ENCODE data around the gene PALS2. TPM values are rescaled to one million over a fixed set of nuclear protein-coding genes. Genes with fewer than 3 reads are reported as not detected.

Gene PALS2
- total and polyA plus RNA-seq, 10 donors: 1.8 to 28.8 (median 9.7) TPM

DNA sequence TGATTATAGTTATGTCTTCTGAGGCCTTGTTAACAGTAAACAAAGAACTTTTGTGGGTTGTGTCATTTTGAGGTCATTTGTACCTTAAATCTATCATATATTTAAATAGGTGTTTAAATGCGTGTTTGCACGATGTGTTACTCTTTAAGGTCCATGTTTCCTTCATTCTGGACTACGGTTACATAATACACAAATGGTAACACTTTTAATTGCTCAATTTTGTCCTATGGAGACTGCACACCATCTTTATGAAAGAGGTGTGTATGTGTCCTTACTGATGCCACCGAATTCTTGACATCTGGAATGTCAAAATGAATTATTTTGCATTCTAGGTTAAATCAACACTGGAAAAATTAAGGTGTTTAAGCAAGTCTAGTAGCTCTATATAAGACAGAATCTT lies 1.7 kb downstream of the PALS2 start:
- TF ChIP-seq POLR2A (IDR thresholded peaks at IDR 0.05): no peak
- TF ChIP-seq, protein P1, sequence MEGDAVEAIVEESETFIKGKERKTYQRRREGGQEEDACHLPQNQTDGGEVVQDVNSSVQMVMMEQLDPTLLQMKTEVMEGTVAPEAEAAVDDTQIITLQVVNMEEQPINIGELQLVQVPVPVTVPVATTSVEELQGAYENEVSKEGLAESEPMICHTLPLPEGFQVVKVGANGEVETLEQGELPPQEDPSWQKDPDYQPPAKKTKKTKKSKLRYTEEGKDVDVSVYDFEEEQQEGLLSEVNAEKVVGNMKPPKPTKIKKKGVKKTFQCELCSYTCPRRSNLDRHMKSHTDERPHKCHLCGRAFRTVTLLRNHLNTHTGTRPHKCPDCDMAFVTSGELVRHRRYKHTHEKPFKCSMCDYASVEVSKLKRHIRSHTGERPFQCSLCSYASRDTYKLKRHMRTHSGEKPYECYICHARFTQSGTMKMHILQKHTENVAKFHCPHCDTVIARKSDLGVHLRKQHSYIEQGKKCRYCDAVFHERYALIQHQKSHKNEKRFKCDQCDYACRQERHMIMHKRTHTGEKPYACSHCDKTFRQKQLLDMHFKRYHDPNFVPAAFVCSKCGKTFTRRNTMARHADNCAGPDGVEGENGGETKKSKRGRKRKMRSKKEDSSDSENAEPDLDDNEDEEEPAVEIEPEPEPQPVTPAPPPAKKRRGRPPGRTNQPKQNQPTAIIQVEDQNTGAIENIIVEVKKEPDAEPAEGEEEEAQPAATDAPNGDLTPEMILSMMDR (IDR thresholded peaks at IDR 0.05 in 8 of 11, conservative IDR thresholded peaks at IDR 0.05 in 3 of 11): no peak
- TF ChIP-seq POLR2AphosphoS5 (IDR thresholded peaks at IDR 0.05): no peak
- DNase-seq: no peak
- peak overlapping the region in 2 of 8 donors; percentile 78 to 88 for H3K4me3 ChIP-seq
- H3K27me3 ChIP-seq (replicated peaks in 1 of 7): peaks cover 0 to 27% (median 0%) of the 10 kb centered on the region in 7 donors
- H3K27ac ChIP-seq: no peak overlapping the region
- intact Hi-C loops (cut with DNase I; ENCODE audit: low total_unique reads): no loop called here
- H3K9me3 ChIP-seq: no peaks in the 10 kb centered on the region
- no peaks in the 10 kb centered on the region for H3K36me3 ChIP-seq
- H3K4me1 ChIP-seq: peaks cover 0 to 58% (median 25%) of the 10 kb centered on the region in 6 donors
- WGBS, 5 donors: 75 to 92% (median 86%) methylated on average over 4 of the region's 4 CpGs

DNA sequence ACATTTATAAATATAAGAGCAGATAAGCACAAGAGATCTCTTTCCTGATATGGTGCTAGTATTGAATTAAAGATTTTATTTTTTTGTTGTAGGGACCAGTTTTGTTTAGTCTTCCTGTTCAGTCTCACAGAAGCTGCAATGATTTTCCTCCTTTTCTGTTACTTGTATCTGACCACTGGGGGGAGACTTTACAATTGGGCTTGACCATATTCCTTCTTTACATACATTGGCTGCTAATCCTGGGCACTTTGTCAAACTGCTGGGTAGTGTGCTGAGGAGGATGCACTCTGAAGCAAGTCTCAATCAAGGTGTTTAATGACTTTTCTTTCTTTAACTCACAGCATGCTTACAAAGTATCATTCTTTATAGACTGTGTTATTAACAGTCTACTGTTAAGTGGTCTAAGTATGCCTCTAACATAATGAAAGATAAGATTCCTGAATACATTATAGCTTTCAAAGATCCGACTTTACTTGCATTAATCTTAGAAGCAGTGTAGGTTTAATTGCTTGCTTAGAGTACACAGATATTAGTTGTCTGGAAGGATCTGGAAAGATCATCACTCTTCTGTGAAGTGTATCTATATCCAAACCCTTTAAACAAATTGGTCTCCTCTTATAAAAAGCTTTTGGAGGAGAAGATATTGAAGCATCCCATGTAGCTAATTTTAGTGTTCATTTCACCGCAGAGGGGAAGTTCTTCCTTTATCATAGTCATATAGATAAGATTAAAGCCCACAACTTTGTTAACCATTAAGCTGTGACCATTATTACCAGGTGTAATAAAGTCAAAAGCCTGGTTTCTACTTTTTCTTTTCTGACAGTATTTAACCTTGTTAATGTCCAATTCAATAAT lies 3.1 kb downstream of the PALS2 start:
- TF ChIP-seq, protein P1 (IDR thresholded peaks at IDR 0.05 in 8 of 11, conservative IDR thresholded peaks at IDR 0.05 in 3 of 11): peak in 9 of 11 experiments; percentile 22 to 63 (median 51)
- TF ChIP-seq POLR2AphosphoS5 (IDR thresholded peaks at IDR 0.05): no peak
- Histone ChIP-seq H3K27ac (no peak overlapping the region), H3K4me3 (no peak overlapping the region), H3K9me3 (no peaks in the 10 kb centered on the region), H3K36me3 (no peaks in the 10 kb centered on the region), H3K4me1 (peaks cover 0 to 58% (median 25%) of the 10 kb centered on the region in 6 donors), H3K27me3 (replicated peaks in 1 of 7) (peaks cover 0 to 23% (median 0%) of the 10 kb centered on the region in 7 donors)
- WGBS, 5 donors: 36 to 47% (median 41%) methylated on average over 2 of the region's 2 CpGs
- intact Hi-C loops (cut with DNase I; ENCODE audit: low total_unique reads): no loop called here
- no peak for DNase-seq

DNA sequence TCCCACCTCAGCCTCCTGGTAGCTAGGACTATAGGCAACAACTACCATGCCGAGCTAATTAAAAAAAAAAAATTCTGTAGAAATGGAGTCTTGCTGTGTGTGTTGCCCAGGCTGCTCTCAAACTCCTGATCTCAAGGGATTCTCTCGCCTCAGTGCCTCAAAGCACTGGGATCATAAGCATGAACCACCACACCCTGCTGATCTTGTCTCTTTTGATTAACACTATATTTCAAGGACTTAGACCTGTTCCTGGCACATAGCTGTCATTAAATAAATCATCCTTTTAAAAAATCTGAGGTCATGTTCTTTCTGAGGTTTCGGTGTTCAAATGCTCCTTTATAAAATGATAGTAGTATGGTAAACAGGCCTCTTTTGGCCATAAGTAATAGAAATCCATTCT lies 4.8 kb downstream of the PALS2 start:
- 89 to 95% (median 93%) methylated on average over 3 of the region's 3 CpGs for WGBS, 5 donors
- intact Hi-C loops (cut with DNase I; ENCODE audit: low total_unique reads): no loop called here
- no peaks in the 10 kb centered on the region for H3K36me3 ChIP-seq
- DNase-seq: no peak
- no peak overlapping the region for H3K27ac ChIP-seq
- H3K4me1 ChIP-seq: peaks cover 0 to 47% (median 15%) of the 10 kb centered on the region in 6 donors
- no peak overlapping the region for H3K4me3 ChIP-seq
- H3K9me3 ChIP-seq: no peaks in the 10 kb centered on the region
- H3K27me3 ChIP-seq (replicated peaks in 1 of 7): peaks cover 0 to 9% (median 0%) of the 10 kb centered on the region in 7 donors
- TF ChIP-seq, protein P1 (IDR thresholded peaks at IDR 0.05 in 8 of 11, conservative IDR thresholded peaks at IDR 0.05 in 3 of 11): no peak
- TF ChIP-seq POLR2AphosphoS5 (IDR thresholded peaks at IDR 0.05) (no peak), POLR2A (IDR thresholded peaks at IDR 0.05) (no peak)

DNA sequence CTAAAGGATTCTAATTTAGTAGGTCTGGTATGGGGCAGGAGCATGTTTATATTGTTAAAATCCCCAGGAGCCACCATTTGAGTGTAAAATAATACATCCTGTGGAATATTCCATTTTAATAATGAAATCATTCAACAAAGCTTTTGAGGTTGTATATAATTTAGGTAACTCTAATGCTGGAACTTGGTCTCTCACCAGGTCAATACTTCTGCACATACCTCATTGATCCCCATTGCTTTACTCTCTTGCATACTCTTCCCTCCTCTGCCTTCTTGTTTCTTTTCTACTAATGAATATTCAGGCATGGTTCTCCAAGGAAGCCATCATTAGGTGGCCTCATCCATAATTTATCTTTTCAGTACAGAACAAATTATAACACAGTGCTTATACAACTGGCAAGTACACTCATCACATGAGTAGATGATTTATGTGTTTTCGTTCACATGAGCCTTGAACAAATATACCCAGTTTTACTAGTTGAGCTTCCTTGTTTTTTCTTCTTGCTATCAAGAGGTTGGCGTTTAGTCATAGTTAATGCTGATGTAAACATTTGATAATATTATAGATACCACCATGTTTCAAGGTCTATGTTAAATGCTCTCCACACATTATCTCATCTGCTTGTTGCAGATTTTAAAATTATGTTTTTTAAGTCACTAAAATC lies 7.2 kb downstream of the PALS2 start:
- no peaks in the 10 kb centered on the region for H3K27me3 ChIP-seq (replicated peaks in 1 of 7)
- no peak for DNase-seq
- no peak overlapping the region for H3K4me3 ChIP-seq
- no peaks in the 10 kb centered on the region for H3K9me3 ChIP-seq
- WGBS, 5 donors: 80 to 89% (median 83%) methylated on average over 2 of the region's 2 CpGs
- intact Hi-C loops (cut with DNase I; ENCODE audit: low total_unique reads): no loop called here
- H3K4me1 ChIP-seq: peaks cover 0 to 31% (median 3%) of the 10 kb centered on the region in 6 donors
- TF ChIP-seq, protein P1 (IDR thresholded peaks at IDR 0.05 in 8 of 11, conservative IDR thresholded peaks at IDR 0.05 in 3 of 11): no peak
- TF ChIP-seq POLR2AphosphoS5 (IDR thresholded peaks at IDR 0.05) (no peak), POLR2A (IDR thresholded peaks at IDR 0.05) (no peak)
- no peaks in the 10 kb centered on the region for H3K36me3 ChIP-seq
- no peak overlapping the region for H3K27ac ChIP-seq

Data from spleen (tissue), 11 donors.